ENCODE measurements around the gene MX2. TPM values are rescaled to one million over a fixed set of nuclear protein-coding genes. Genes with fewer than 3 reads are reported as not detected.

Gene MX2
- total and polyA plus RNA-seq, 2 of the 4 experiments (the other 2 are of a cell fraction): 0.53 to 0.54 TPM

- CTCF ChIA-PET: no interaction called here
- in situ Hi-C loops (cut with MboI; ENCODE audit: low sequenced_read_pairs): no loop called here
- Histone ChIP-seq H4K20me1 (ENCODE audit: insufficient read depth, low read length) (no peaks in the 10 kb centered on the region), H3K56ac (ENCODE audit: extremely low read depth, insufficient read depth, low read length) (no peak overlapping the region), H3K4me3 (ENCODE audit: insufficient read depth, low read depth, low read length) (no peak overlapping the region), H3K27ac (ENCODE audit: insufficient read depth, low read length) (no peak overlapping the region), H3K9ac (ENCODE audit: low read depth, low read length) (no peak overlapping the region), H4K8ac (ENCODE audit: low read depth in 2 of 2, low read length in 2 of 2) (no peak overlapping the region), H3K4me2 (ENCODE audit: low read depth, low read length) (no peak overlapping the region), H3K36me3 (ENCODE audit: control insufficient read depth, insufficient read depth, low read length) (no peaks in the 10 kb centered on the region), H3K23ac (ENCODE audit: low read depth, low read length) (no peak overlapping the region), H3K4ac (ENCODE audit: low read depth, low read length) (no peak overlapping the region), H2BK5ac (ENCODE audit: low read depth, low read length, poor library complexity, severe bottlenecking) (no peak overlapping the region), H2AFZ (replicated peaks; ENCODE audit: low read length, poor library complexity) (no peak overlapping the region), H2BK15ac (ENCODE audit: low read depth, low read length) (no peak overlapping the region), H2BK120ac (ENCODE audit: low read depth, low read length) (no peak overlapping the region), H3K9me3 (ENCODE audit: control insufficient read depth, insufficient read depth, low read length) (no peaks in the 10 kb centered on the region), H2BK20ac (ENCODE audit: low read depth, low read length) (no peak overlapping the region), H3K9me1 (ENCODE audit: insufficient read depth, low read length) (no peaks in the 10 kb centered on the region), H3K4me1 (ENCODE audit: control insufficient read depth, insufficient read depth, low read length) (no peaks in the 10 kb centered on the region), H4K91ac (ENCODE audit: insufficient read depth, low read depth, low read length) (no peak overlapping the region), H2AK5ac (ENCODE audit: low read depth, low read length) (no peak overlapping the region), H3K18ac (ENCODE audit: low read depth, low read length) (no peak overlapping the region), H3K27me3 (ENCODE audit: control insufficient read depth, insufficient read depth, low read length) (peaks cover 17% of the 10 kb centered on the region), H3K79me1 (ENCODE audit: low read depth in 1 of 2, low read length in 2 of 2) (no peaks in the 10 kb centered on the region), H4K5ac (ENCODE audit: low read depth, low read length) (no peak overlapping the region), H2AK9ac (replicated peaks; ENCODE audit: low read depth, low read length, poor library complexity) (no peak overlapping the region), H3K14ac (replicated peaks; ENCODE audit: low read depth, low read length) (no peak overlapping the region)
- WGBS, 2 experiments (ENCODE audit: extremely low coverage in 2 of 2, insufficient read length in 1 of 2): no CpG with 5 or more reads among the region's 6 CpGs
- POLR2A ChIA-PET (ENCODE audit: unreplicated experiment): no interaction called here
- TF ChIP-seq MAZ (IDR thresholded peaks at IDR 0.05; ENCODE audit: borderline replicate concordance, low read depth, low read length) (no peak), ELK1 (IDR thresholded peaks at IDR 0.05; ENCODE audit: borderline replicate concordance, low read depth, low read length) (no peak), SMC3 (IDR thresholded peaks at IDR 0.05; ENCODE audit: low read depth, low read length) (no peak), CHD1 (IDR thresholded peaks at IDR 0.05; ENCODE audit: low read depth, low read length) (no peak), FOS (IDR thresholded peaks at IDR 0.05; ENCODE audit: low read depth, low read length) (no peak), MAFK (IDR thresholded peaks at IDR 0.05; ENCODE audit: low read depth, low read length) (no peak), MXI1 (IDR thresholded peaks at IDR 0.05; ENCODE audit: borderline replicate concordance, low read depth, low read length) (no peak), USF2 (IDR thresholded peaks at IDR 0.05; ENCODE audit: low read depth, low read length) (no peak), CTCF (conservative IDR thresholded peaks at IDR 0.05; ENCODE audit: low read depth, low read length) (no peak), POLR2A (IDR thresholded peaks at IDR 0.05; ENCODE audit: low read depth, low read length) (no peak), CEBPB (IDR thresholded peaks at IDR 0.05; ENCODE audit: low read depth, low read length) (no peak)
- DNase-seq (no peak), ATAC-seq (ENCODE audit: low read depth) (no peak)
- dilution Hi-C loops (cut with HindIII; ENCODE audit: low sequenced_read_pairs, unreplicated experiment): no loop called here
- intact Hi-C loops (cut with micrococcal nuclease): no loop called here
- no TSS peak for BruUV-seq (replicated peaks)
These were observed 13.4 kb upstream of the MX2 start for GRCh38 chr21:41348434-41348833.
